ENCODE data around the gene ZNF534.
"Not testable (repeated sequence)": the region's sequence is repeated elsewhere in the genome, so short reads cannot be mapped to it uniquely, and the experiment has no call there.

ZNF534 gene

GRCh38 chr19:52500474-52500873 lies 71.5 kb downstream of the ZNF534 start:
- DNase-seq = not testable (repeated sequence)

- not testable (repeated sequence) for DNase-seq
Measured at GRCh38 chr19:52500991-52501390, 72.0 kb downstream of the ZNF534 start.

Data from SW 1271 (cell line).